GM12874 (cell line): ENCODE measurements around the gene TSPEAR.

Source experiments
- TF ChIP-seq, protein P1 (sequence below): IDR thresholded peaks from 2 replicates; pipeline ENCODE4 v1.5.1; 2011; ENCODE audit warnings: low read depth, mild to moderate bottlenecking, control low read depth, low read length, moderate library complexity; ENCODE audit not compliant: insufficient read depth

Gene TSPEAR

DNA sequence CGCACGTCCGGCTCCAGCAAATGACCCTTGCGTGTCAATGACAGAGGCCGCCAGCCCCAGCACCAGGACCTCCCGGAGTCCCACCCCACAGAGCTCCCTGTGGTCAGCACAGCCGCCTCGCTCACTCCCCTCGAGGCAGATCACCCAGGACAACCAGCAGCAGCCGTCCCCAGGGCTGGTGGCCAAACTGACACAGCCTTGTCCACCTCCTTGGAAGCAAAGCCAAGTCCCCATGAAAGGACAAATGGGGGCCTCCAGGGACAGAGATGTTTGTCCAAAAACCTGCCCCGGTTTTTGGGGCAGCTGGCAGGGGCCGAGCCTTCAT is 72.1 kb downstream of the TSPEAR start:
- TF ChIP-seq, protein P1, sequence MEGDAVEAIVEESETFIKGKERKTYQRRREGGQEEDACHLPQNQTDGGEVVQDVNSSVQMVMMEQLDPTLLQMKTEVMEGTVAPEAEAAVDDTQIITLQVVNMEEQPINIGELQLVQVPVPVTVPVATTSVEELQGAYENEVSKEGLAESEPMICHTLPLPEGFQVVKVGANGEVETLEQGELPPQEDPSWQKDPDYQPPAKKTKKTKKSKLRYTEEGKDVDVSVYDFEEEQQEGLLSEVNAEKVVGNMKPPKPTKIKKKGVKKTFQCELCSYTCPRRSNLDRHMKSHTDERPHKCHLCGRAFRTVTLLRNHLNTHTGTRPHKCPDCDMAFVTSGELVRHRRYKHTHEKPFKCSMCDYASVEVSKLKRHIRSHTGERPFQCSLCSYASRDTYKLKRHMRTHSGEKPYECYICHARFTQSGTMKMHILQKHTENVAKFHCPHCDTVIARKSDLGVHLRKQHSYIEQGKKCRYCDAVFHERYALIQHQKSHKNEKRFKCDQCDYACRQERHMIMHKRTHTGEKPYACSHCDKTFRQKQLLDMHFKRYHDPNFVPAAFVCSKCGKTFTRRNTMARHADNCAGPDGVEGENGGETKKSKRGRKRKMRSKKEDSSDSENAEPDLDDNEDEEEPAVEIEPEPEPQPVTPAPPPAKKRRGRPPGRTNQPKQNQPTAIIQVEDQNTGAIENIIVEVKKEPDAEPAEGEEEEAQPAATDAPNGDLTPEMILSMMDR, result no peak

DNA sequence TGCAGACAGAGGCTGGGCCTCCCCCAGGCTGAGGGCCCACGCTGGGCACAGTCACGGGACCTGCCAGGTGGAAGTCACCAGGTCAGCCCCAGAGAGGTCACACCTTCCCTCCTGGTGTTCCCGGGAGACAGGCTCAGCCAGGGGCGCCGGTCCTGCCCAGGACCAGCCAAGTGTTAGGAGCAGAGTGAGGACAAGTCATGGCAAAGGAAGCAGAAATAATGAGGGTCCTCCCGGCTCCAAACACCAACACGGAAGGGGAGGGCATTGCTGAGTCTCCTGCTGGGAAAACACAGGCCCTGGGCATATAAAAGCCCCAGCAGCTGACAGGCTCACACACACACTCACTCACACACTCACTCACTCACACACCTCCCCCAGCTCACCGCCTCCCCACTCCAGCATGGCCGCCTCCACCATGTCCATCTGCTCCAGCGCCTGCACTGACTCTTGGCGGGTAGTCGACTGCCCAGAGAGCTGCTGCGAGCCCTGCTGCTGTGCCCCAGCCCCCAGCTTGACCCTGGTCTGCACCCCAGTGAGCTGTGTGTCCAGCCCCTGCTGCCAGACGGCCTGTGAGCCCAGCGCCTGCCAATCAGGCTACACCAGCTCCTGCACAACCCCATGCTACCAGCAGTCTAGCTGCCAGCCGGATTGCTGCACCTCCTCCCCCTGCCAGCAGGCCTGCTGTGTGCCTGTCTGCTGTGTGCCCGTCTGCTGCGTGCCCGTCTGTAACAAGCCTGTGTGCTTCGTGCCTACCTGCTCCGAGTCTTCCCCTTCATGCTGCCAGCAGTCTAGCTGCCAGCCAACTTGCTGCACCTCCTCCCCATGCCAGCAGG is 74.1 kb downstream of the TSPEAR start, which contains the start of gene KRTAP10-10:
Gene KRTAP10-10, plus strand, starts transcription at position 339 of the 833 bp plus-strand sequence. Its CDS starts 62 bp downstream, at position 401.
- TF ChIP-seq, protein P1, result no peak

DNA sequence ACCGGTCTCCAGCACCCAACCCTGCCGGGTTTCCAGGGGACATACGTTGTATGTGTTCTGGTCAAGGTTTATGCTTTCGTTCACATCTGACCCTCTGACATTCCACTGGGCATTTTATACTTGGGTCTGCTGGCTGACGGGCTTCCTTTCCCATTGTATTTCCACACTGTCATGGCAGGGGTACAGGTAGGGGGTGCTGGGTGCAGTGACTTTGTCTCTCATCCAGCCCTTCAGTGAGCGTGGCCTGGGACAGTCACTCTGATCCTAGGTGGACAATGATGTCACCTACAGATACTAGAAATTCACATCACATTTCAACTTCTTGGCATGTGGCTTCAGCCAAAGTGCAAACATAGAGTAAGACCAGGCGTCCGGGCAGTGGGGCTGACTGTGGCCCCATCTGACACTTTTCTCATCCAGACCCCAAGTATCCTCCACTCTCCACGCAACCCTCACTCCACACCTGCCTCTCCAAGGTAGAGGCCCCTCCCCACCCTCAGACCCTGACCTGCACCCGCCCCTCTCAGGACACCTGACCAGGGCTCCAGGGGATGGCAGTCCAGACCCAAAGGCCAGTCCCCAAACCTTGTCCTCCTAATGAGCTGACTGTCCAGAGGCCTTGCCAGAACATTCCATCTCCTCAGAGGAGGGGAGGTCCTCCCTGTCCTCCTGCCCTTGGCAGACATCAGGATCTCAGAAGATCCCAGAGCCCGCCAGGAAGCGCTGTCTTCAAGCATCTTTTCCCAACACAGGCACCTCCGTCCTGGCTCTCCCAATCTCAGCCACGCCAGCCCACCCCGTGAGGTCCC is 75.0 kb downstream of the TSPEAR start:
- TF ChIP-seq, protein P1, result no peak

DNA sequence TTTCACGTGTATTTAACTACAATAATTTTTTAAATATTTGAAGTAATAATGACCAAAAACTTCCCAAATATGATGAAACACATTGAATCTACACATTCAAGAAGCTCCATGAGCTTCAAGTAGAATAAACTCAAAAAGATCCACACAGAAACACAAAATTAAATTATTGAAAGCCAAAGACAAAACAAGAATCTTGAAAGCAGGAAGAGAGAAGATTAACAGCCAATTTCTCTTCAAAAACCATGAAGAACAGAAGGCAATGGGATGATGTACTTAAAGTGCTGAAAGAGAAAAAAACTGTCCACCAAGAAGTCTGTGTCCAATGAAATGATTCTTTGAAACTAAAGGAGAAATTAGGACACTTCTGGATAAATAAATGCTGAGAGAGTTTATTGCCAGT is 79.3 kb downstream of the TSPEAR start:
- TF ChIP-seq, protein P1, result no peak

DNA sequence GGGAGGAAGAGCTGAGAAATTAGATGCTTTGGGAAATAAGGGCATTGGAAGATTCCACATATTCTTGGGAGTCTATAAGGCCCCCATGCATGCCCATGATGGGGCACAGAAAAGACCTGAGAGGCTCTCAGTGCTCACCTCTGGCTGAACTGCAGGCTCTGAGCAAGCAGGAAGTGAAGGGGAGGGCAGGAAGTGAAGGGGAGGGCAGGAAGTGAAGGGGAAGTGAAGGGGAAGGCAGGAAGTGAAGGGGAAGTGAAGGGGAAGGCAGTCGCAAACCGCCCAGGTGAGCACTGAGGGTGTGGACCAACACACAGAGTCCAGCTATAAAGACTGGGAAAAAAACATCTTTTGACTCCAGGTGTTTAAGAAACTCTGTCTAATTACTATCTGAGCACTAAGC is 80.9 kb downstream of the TSPEAR start:
- TF ChIP-seq, protein P1, result no peak

DNA sequence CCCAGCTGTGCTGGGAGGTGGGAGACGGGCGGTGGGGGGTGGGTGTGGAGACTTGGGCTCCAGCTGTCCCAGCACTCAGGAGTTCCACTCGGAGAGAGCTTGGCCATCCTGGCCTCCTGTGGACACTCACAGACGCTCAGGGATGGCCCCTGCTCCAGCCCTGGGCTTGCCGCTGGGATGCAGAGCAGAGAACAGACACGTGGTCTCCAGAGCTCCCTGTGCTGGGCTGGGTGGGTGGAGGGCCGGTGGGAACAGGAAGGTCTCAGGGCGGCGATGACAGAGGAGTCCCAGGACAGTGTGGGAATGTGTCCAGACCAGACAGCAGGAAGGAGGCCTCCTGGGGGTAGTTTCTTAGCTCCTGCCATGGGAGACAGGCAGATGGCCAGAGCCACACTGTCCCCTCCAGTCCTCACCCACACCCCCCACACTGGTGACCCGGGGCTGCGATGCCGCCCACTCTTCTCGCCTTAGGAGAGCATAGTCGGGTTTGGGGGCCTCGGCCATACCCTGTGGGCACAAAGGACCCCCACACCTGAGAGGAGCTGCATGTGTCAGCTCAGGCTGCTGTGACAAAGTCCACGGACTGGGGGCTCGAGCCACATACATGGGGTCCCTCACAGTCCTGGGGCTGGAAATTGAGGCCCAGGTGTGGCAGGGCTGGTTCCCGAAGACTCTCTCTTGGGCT is 82.5 kb downstream of the TSPEAR start:
- TF ChIP-seq, protein P1, result no peak

DNA sequence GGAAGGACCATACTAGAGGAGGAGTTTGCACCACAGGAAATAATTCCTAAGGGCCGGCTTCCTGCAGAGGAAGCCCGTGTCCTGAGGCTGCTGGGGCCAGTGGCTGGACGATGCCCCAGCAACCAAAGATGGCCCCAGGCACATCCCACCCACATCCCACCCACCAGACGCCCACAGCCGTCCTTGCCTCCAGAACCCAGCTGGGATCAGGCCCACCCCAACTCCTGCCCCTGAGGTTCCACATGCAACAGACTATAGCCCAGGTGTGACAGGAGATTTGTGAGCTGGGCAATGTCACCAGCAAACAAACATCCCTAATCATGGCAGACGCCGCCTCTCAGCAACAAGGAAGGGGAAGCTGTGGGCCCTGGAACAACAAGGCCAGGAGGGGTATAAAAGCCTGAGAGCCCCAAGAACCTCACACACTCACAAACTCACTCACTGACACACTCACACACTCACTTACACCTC is 84.7 kb downstream of the TSPEAR start, which contains the start of gene KRTAP10-9:
Gene KRTAP10-9, plus strand, starts transcription at position 421 of the 471 bp plus-strand sequence. CDS start 79 bp downstream, outside the sequence.
- TF ChIP-seq, protein P1, result no peak
